NOMO-1 (cell line): ENCODE data around the gene MDFIC2.

Experiments used
- DNase-seq, 2 experiments: peaks; one replicate each; lab custom pipeline; 2025; ENCODE audit not compliant: unreplicated experiment in 2 of 2; lab: John Stamatoyannopoulos, UW

The MDFIC2 gene

DNA sequence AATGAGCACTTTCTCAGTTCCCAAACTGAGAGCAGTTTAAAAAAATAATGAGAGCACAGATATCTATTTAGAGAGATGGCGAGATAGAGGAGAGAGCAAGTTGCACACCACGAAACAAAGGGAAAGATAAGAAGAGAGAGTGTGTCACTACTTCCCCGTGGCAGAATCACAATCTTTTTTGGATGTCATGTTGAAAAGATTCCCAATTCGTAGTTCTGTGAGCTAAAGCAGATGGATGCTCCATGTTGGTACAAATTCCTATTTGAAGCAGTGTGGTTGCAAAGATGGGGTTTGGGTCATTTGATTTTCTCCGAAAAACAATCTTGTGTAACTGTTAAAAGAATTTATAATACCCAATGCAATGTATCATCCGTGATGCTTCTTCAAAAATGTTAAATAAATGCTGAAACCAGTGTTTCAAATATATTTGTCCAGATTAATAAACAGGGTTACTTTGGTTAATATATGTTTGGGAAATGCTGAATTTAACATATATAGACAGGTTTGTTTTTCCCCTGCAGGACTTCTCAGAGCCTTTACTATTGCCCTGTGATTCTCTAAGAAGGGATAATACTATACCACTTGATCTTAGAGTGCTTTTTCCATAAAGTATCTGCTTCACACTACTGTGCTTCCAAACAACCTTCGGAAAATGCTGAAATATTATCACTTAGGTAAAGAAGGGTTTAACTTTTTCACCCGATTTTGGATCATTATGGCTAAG is 128.5 kb downstream of the MDFIC2 start:
- no peak for DNase-seq

DNA sequence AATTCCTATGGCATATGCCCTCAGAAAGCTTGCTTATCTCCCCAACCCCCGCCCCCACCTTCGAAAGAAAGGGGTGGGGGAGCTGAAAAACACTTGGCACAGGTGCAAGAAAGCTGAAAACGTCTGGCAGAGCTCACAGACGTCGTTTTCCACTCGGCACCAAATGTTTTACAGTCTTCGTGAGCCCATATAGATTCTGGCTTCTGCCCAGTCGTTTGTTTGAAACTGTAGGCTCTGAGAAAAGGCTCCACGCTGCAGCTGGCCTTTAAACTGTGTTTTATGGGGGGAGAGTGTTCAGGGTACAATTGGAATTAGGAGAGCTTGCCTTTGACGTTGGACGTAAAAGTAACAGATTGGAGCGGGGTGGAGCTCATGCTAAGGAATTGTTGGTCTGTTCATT is 130.3 kb downstream of the MDFIC2 start:
- DNase-seq: no peak

DNA sequence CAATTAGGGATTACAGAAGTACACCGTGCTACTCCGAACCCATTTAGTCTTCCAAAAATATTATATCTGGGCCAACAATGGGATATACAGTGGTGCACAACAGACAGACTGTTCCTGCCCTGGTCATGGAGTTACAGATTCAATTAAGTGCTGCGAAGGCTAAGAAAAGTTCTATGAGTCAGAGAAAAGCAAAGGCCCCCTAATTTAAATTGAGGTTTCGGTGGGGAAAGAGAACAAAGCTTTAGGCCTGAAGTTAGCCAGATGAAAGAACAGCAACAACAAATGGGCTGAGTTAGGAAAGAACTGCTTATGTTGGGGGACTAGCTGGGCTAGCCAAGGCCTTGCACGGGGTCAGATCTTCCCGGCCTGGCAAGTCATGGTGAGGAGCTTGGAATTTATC is 131.8 kb downstream of the MDFIC2 start:
- DNase-seq: peak; percentile 2 to 28

DNA sequence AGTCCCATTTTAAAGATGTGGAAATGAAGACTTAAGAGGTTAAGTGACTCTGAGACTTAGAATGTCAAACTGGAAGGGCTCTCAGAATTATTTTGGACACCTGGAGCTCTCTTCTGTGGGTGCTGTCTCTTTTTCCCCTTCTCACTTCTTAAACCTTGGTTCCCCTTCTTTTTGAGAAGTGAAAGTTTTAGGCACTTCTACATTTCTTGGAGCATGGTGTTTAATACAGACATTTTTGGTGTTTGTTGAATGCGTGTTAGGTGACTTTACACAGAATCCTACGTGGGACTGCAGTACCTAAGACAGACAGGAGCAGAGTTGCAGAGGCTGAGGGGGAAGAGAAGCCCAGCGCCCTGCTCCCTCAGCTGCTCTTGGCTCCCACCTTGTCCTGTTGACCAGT is 133.3 kb downstream of the MDFIC2 start:
- DNase-seq: peak; percentile 45 to 84

DNA sequence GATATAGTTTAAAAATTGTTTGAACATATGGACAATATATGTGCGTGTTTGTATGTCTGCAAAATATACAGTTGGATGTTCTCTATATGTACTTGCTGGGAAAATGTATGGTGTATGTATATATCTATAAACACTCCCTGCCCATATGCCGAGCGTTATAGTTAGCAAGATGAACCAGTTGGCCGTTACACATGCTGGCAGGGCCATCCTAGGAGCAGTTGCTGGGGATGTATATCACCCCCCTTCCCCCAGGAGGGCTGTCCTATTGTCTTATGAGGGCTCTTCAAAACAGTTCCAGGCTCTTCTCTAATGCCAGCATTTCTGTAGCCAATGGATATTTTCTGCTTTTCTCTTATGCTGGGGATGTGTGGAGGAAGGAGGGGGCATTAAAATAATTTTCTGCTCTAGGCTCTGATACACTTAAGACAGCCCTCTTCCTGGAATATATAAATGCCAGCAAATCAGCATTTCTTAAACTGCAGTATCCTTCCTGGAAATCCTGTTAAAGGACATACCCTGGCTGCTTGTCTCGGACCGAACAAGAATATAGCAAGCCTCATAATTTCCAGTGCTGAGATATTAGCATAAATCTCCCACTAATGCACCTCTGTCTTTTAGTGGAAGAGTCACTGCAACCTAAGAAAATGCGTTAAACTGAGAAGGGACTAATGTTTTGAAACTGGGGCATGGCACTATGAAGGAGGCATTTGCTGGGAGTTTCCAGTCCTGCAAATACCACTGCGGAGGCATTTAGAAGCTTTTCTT is 134.4 kb downstream of the MDFIC2 start:
- DNase-seq: no peak

DNA sequence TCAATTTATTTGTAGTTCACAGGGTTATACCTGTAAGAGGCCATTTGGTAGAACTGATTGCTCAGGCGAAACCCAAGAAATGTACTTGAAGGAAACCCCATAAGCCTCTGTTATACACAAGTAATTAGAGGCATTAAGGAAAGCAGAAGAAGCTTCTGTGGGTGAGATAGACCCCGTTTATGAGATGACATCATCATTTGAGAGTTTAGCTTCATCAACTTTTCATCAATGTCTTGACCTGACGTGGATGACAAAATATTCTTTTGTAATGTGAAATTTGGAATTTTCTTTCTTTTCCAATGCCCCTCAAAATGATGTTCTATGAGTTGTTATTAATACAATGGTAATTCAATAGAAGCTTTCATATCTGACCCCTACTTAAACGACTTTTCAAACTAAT is 136.2 kb downstream of the MDFIC2 start:
- no peak for DNase-seq

DNA sequence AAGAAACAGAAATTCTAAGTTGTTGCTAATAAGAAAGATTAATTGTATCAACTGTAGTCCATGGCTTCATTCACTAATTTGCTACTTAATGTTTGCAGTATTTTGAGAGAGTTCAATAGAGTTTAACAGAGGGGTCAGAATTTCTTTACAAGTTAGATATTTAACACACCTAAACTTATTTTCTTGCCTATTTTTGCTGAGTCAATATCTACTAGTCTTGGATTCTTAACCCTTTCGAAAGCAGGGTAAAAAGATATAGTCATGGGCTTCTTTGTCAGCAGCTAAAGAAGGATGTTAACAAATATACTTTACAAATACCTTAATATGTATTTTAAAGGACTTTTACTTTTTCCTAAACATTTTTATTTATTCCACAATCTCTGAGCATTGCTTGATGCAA is 155.6 kb downstream of the MDFIC2 start:
- no peak for DNase-seq

DNA sequence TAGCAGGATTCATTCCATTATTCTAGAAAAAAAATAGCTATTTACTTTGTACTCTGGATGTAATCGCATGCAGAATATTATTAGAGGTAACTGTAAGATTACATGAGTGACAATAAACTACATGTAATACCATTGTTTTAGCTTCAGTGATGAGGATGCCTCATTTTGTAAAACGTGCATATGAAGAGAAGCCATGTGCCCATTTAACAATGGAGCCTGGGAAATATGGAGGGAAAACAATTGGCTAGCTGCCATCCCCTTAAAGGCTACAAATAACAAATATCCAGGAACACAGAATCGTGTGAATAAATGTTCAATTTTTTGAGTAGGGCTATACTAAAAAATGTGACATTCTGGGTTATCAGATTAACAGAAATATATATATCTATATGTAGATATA is 161.8 kb downstream of the MDFIC2 start:
- no peak for DNase-seq

DNA sequence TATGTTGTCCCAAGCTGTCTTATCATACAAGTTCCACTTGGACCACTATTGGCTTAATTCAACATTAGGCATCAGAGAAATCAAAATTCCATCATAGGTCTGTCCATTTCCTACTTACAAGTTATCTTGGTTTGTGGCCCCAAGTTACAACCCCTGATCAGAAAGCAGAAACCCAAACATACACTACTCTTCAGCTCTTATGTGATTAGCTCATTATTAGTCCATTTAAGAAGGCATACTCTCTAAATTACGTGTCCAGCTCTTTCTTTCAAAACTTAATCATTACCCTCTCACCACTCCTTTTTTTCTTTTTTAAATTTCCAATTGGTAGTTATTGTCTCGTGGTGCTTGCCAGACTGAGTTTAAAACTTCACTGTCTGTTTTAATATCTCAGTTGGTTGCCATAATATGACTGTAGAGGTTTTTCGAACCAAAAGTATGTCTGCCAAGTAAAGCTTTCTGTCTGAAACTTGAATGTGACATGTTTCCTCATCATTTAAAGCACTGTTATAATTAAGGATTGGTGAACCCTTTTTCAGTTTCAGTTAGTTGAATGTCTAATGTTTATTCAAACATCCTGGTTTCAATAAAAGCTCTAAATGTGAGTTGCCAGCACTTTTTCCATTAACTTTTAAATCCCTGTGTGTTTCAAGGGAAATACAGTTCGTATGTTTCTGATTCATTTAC is 162.6 kb downstream of the MDFIC2 start:
- DNase-seq: no peak
